ENCODE measurements around the gene DCAF12.

DCAF12 gene

DNA sequence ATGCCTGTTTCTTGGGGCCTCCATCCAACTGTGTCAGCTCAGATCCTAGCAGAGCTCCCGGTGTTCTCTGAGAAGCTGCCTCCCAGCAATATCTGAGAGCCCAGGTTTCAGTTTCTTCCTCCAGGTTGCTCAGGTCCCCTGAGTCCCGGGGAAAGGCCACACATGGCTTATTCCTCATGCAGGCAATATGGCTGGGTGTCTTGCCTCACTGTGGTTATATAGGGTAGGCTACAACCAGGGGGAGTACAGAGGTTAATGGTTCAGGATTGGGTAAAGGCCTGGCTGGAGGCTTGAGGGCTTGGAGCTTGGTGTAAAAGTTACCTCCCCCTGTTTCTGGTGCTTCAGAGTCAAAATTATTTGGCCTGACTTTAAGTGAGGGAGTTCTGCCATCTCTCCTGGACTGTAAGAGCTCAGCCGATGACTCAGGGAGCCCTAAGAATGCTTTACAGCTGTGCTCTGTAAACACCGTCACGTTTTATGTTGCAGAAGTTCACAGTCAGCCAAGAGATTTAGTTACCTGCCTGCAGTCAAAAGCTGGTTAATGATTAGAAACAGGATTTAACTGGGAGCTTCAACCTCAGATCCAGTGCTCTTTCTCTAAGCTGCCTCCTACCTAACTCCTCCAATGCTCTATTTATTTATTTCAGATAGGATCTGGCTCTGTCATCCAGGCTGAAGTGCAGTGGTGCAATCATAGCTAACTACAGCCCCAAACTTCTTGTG is 53.5 kb downstream of the DCAF12 start:
- Histone ChIP-seq H3K27me3 (replicated peaks; ENCODE audit: insufficient read depth, low read length) (no peaks in the 10 kb centered on the region), H4K20me1 (ENCODE audit: insufficient read depth, low read length) (no peaks in the 10 kb centered on the region), H3K36me3 (replicated peaks; ENCODE audit: insufficient read depth, low read length) (no peaks in the 10 kb centered on the region), H3F3A (ENCODE audit: insufficient read depth, low read length) (peaks cover 5% of the 10 kb centered on the region; the same call in 1 of the 2 replicates), H3K4me1 (ENCODE audit: low read length) (peaks cover 16% of the 10 kb centered on the region), H3K9ac (ENCODE audit: low read length) (no peak overlapping the region), H3K27ac (ENCODE audit: low read length) (no peak overlapping the region), H3K9me3 (replicated peaks; ENCODE audit: insufficient read depth, low read length) (no peaks in the 10 kb centered on the region), H2AFZ (ENCODE audit: low read length) (peak overlapping the region; percentile 54; the same call in 1 of the 2 replicates), H3K79me2 (ENCODE audit: low read length) (no peaks in the 10 kb centered on the region), H3K4me3 (ENCODE audit: low read length) (no peak overlapping the region), H3K9me2 (replicated peaks; ENCODE audit: insufficient read depth, low read length) (no peaks in the 10 kb centered on the region), H3K4me2 (ENCODE audit: low read depth, low read length) (no peak overlapping the region)
- TF ChIP-seq EZH2 (optimal IDR thresholded peaks at IDR 0.05; ENCODE audit: low read depth, low read length) (no peak), EZH2phosphoT487 (IDR thresholded peaks at IDR 0.05; ENCODE audit: low read length) (no peak), CTCF (IDR thresholded peaks at IDR 0.05; ENCODE audit: low read length) (no peak)
- DNase-seq, result no peak

DNA sequence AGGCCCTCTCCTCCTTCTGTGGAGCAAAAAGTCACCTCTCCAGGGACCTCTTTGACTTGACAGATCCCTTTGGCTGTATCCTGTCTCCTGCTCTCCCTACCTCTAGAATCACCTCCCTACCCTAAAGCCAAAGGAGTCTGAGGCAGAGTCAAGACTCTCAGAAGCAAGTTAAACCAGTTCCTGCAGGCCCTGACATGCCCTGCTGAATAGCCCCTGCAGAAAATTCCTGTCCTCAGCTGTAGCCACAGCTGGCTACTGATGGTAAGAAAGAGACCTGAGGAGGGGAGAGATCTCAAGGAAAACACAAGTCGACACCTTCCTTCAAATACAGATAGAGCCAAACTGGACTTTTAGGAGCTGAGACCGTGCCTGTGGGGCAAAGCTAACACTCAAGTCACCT is 54.1 kb downstream of the DCAF12 start:
- peaks cover 16% of the 10 kb centered on the region for H3K4me1 ChIP-seq (ENCODE audit: low read length)
- no peaks in the 10 kb centered on the region for H3K79me2 ChIP-seq (ENCODE audit: low read length)
- H3K9ac ChIP-seq (ENCODE audit: low read length), result no peak overlapping the region
- DNase-seq, result no peak
- H3K27ac ChIP-seq (ENCODE audit: low read length), result no peak overlapping the region
- H3K36me3 ChIP-seq (replicated peaks; ENCODE audit: insufficient read depth, low read length), result no peaks in the 10 kb centered on the region
- H3K4me2 ChIP-seq (ENCODE audit: low read depth, low read length), result no peak overlapping the region
- no peaks in the 10 kb centered on the region for H3K9me3 ChIP-seq (replicated peaks; ENCODE audit: insufficient read depth, low read length)
- H2AFZ ChIP-seq (ENCODE audit: low read length), result peak overlapping the region; percentile 54; the same call in 1 of the 2 replicates
- H3K27me3 ChIP-seq (replicated peaks; ENCODE audit: insufficient read depth, low read length), result no peaks in the 10 kb centered on the region
- peaks cover 5% of the 10 kb centered on the region; the same call in 1 of the 2 replicates for H3F3A ChIP-seq (ENCODE audit: insufficient read depth, low read length)
- H4K20me1 ChIP-seq (ENCODE audit: insufficient read depth, low read length), result no peaks in the 10 kb centered on the region
- TF ChIP-seq EZH2 (optimal IDR thresholded peaks at IDR 0.05; ENCODE audit: low read depth, low read length) (no peak), EZH2phosphoT487 (IDR thresholded peaks at IDR 0.05; ENCODE audit: low read length) (no peak), CTCF (IDR thresholded peaks at IDR 0.05; ENCODE audit: low read length) (no peak)
- no peak overlapping the region for H3K4me3 ChIP-seq (ENCODE audit: low read length)
- no peaks in the 10 kb centered on the region for H3K9me2 ChIP-seq (replicated peaks; ENCODE audit: insufficient read depth, low read length)

DNA sequence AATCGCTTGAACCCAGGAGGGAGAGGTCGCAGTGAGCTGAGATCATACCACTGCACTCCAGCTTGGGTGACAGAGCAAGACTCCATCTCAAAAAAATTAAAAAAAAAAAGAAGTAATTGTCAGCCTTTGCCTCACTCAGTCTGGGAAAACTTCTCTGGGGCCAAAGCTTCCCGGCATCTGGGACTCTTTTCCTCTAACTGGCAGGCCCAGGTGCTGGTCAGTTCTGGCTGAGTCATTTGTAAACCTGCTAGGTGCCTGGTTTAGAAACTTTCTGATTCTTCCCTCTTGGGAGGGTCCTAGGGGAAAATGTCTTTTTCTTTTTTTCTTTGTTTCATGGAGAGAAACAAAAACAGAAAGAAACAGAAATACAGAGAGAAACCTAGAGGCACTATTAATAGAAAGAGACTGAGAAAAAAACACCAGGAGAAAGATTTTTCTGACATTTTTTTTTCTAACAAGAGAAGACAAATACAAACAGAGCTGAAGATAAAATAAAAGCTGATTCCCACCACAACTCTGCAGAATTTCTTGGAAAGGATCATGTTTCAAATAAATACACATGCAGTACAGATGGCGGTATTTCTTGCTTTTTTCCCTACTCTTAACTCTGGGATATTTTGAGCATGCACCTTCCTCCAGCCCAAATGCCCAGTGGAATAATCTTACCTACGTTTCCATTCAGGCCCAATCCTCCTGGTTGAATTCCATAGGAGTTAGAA is 55.7 kb downstream of the DCAF12 start:
- no peak for DNase-seq
- H4K20me1 ChIP-seq (ENCODE audit: insufficient read depth, low read length), result no peaks in the 10 kb centered on the region
- peak overlapping the region; percentile 35; the same call in 1 of the 2 replicates for H3K27ac ChIP-seq (ENCODE audit: low read length)
- no peaks in the 10 kb centered on the region for H3K27me3 ChIP-seq (replicated peaks; ENCODE audit: insufficient read depth, low read length)
- H3K9me3 ChIP-seq (replicated peaks; ENCODE audit: insufficient read depth, low read length), result no peaks in the 10 kb centered on the region
- H3K79me2 ChIP-seq (ENCODE audit: low read length), result no peaks in the 10 kb centered on the region
- H3K4me1 ChIP-seq (ENCODE audit: low read length), result peaks cover 16% of the 10 kb centered on the region
- peak overlapping the region; percentile 74 for H2AFZ ChIP-seq (ENCODE audit: low read length)
- H3K36me3 ChIP-seq (replicated peaks; ENCODE audit: insufficient read depth, low read length), result no peaks in the 10 kb centered on the region
- H3K9ac ChIP-seq (ENCODE audit: low read length), result no peak overlapping the region
- peaks cover 5% of the 10 kb centered on the region; the same call in 1 of the 2 replicates for H3F3A ChIP-seq (ENCODE audit: insufficient read depth, low read length)
- H3K9me2 ChIP-seq (replicated peaks; ENCODE audit: insufficient read depth, low read length), result no peaks in the 10 kb centered on the region
- no peak overlapping the region for H3K4me3 ChIP-seq (ENCODE audit: low read length)
- peak overlapping the region; percentile 54 for H3K4me2 ChIP-seq (ENCODE audit: low read depth, low read length)
- no peak for TF ChIP-seq CTCF (IDR thresholded peaks at IDR 0.05; ENCODE audit: low read length)

Measured in MM.1S (cell line).